ENCODE results near the gene BMF.

BMF gene

DNA sequence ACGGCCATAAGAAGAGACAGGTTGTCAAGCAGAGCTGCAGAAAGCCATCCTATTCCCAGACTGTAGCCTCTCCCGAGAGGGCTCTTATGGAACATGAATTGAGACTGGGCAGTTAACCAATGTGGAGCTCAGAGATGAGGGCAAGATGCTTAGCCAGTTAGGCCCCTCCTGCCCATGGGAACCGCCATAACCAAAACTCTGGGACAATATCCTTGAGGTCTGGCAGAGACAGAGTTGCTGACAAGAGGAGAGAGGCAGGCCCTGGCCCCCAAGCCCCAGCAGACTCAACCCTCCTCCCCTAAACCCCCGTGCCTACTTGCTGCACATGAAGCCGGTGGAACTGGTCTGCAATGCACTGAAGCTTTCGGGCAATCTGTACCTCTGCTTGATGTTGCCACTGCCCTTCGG, 4.8 kb downstream of the BMF start:
- no peak for DNase-seq (ENCODE audit: low spot score)

DNA sequence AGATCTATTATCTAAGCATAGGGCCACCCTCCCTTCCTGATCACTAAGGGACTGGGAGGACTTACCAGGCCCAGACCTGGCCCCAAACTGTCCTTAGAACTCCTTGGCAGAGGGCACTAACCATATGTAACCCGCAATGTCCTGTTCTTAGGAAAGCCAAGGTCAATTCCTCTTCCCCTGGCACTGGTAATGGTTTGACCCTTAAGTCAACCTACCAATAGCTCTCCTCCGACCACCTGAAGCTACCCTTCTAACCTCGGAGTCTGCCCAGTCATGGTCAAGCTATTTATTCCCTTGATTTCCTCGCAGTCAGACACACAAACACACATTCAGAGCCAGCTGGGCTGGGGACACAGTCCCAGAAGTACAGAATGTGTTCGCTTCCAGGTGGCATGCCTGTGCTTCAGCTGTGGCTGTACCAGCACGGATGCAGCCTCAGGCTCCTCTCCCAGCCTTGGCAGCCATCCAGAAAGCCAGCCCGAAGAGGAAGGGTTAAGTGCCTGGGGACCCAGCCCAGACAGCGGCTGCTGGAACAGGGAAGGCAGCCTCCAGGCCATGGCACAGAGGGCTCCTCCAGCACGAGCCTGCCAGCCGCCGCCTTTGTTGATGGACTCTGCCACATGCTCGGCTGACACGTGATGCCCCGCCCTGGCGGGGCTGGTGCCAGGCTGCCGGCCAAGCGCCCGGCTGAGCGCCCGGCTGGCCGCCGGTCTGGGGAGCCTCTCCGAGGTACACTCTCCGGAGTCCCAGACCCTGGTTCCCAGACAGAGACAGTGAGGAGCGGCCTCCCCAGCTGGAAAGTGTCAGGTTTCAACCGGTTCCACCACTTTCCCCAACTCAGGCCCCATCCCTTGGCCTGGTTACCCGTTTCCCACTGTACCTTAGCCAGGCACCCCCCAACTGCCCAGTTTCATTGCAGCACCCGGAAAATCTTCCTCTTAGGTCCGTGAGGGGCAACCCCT, 5.5 kb downstream of the BMF start:
- peak; percentile 83 for DNase-seq (ENCODE audit: low spot score)

DNA sequence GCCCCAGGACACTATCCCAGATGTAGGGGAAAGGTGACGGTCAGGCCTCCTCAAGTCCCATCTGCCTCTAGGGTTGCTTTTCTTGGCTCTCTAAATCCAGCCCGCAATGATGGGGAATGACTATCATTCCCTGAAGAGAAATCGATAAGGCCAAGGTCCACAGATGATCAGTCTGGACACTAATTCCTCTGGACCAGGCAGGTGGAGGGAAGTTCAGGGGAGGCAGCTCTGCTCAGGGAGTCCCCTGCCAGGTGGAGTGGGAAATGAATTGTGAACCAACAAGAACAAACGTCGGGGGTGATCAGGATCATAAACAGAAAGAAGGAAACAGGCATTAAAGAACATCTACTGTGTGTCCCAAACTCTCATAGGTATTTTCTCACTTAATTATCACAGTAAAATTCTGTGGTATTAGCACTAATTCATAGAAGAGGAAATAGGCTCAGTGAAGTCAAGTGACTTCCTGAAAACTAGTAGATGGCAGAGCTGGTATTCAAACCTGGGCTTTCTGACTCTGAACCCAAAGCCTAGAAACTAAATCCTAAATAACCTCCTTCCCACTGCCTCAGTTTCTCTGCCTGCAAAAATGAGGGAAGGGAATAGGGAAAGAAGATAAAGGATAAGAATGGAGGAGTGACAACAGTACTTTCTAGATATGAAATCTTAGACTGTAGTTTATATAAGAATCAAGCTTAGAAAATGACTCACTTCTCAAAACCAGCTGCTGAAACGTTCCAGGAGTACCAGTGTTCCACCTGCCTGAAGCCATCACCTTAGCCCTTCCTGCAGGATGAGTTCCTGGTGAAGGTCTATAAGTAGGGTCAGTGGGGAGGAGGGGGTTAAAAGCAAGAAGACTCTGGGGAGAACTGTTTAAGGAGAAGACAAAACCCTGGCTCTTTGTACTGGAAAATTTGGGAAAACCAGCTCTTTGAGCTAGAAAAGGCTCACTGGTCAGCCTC, 7.5 kb downstream of the BMF start:
- DNase-seq (ENCODE audit: low spot score): no peak

- DNase-seq (ENCODE audit: low spot score): no peak
Measured at GRCh38 chr15:40100123-40100946, 8.3 kb downstream of the BMF start.

DNA sequence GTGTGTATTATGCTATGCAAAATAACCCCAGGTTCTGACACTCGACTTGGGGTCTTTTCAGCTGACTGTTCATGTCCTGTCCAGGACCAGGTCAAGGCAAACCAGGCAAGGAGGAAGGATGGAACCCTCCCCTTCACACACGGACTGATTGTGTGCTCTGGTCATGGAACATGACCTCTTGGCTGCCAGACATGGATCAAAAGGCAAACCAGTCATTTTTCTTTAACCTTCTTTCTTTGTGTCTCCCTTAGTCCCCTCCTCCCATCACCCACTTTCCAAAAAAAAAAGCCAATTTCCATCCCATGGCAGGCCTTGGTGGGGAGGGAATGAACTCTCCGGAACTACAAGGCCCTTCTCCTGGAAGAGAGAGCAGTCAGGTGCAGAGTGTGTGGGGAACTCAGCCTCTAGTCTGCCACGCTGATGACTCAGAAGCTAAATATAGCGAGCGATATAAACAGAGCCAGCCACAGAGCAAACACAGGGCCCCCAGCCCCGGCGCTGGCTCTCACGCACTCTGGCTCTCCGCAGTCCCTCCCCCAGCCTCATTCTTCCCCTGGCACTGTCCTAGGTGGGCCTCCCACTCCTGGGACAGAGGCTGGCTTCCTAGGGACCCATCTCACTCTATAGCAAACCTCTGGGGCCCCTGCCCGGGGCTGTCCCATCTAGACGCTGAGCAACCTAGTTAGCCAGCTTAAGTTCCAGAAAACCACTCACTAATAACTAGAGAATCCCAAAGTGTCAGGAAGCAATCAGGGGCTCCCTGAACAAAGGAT, 10.0 kb downstream of the BMF start:
- DNase-seq (ENCODE audit: low spot score): peak; percentile 78

DNA sequence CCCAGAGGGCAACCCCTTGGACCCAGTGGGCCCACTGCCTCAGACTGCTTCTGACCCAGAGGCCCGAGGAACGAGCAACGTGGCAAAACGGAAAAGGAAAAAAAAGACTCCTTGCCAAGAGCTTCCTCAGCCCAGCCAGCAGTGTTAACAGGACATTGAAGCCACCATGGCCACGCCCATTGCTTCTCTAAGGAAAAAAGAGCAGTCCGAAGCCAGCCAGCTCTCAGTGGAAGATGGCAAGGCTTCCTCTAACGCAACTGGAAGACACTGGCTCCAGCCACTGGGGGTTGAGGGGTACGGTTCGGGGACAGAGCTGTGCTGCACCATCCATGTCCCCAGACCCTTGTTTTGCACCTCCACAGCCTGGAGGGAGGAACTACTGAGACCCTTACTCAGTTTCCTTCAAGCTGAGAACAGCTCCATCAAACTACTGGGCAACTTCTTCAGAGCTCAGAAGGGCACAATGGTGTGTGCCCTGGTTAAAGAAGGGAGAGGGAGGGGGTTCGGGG, 10.7 kb downstream of the BMF start:
- no peak for DNase-seq (ENCODE audit: low spot score)

DNA sequence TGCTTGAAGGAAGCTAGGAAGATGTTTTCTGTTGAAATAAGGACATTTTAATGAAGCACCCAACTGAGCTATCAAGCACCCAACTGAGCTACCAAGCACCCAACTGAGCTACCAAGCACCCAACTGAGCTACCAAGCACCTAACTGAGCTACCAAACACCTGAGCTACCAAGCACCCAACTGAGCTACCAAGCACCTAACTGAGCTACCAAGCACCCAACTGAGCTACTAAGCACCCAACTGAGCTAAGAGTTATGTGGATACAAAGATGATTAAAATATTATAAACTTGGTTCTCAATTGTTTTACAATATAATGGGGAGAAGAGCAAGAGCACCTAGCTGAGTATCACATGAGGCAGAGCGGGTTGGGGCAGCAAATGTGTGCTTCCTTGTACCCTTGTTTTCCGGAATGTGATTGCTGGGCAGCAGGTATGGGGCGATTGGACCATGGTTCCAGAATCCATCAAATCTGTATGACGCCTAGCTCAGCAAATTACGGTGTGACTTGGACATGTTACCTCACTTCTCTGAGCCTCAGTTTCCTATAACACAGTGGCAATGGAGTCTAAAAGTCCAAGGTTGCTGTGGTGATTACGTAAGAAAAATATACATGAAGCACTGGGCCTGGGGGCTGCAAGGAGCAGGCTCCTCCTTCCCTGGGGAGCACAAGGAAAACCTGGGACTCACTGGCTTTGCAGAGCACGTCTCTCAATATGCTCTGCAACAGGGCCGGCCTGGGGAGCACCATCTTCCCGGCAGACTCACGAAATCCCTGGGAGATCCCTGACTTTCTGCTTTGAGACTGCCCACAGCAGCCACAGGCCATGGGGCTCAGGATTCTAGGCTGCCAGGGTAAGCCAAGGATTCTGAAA, 11.3 kb downstream of the BMF start:
- DNase-seq (ENCODE audit: low spot score): no peak

- DNase-seq (ENCODE audit: low spot score): no peak
Measured at GRCh38 chr15:40096094-40096891, 12.4 kb downstream of the BMF start.

GRCh38 chr15:40095371-40096093, 13.1 kb downstream of the BMF start:
- no peak for DNase-seq (ENCODE audit: low spot score)

DNA sequence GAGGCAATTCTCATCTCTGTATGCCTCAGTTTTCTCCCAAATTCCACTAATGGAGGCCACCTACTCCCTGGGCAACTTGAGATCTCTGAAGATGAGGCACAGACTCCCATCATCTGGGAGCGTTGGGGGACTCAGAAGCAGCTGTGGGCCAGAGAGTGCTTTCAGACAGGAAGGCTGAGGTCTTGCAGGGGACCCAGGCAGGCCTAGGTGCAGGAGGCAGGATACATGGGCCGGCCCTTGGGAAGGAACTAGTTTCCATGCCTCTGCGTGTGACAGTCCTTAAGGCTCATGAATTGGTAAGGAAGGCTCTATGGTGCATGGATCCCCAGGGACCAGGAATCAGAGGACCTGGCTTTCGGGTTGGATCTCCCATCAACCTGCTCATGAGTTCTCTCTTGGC, 14.5 kb downstream of the BMF start:
- no peak for DNase-seq (ENCODE audit: low spot score)

GRCh38 chr15:40092979-40093869, 15.5 kb downstream of the BMF start:
- no peak for DNase-seq (ENCODE audit: low spot score)

DNA sequence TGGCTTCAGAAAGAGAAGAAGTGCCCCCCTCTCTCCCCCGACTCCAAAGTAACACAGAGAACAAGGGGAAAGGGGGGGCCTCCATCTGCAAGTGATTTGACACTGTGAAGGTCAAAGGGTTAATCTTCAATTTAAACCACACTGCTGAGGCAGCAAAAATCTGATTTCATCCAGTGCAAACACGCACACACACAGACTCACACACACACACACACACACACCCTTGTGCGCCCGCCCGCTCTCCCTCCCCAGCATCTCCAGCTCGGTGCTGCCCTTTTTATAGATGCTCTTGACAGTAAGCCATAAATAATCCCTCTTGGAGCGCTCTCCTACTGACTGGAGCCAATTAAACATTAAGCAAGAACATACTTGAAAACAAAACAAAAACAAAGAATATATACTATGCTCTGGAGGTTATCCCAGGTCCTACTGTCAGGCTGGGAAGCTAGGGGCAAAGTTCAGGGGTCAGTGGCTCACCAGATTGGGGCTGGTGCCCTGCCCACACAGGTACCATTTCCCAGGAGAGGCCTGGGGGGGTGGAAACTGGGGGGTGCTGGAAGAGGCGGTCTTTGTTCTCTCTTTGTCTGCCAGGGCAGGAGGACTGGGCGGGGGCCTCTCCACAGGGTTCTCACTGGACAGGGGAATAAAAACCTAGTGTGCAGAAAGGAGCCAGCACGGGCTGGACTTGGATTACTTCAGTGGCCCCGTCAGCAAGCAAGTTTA, 16.3 kb downstream of the BMF start:
- DNase-seq (ENCODE audit: low spot score): no peak

- DNase-seq (ENCODE audit: low spot score): no peak
Measured at GRCh38 chr15:40091861-40092255, 16.8 kb downstream of the BMF start.

DNA sequence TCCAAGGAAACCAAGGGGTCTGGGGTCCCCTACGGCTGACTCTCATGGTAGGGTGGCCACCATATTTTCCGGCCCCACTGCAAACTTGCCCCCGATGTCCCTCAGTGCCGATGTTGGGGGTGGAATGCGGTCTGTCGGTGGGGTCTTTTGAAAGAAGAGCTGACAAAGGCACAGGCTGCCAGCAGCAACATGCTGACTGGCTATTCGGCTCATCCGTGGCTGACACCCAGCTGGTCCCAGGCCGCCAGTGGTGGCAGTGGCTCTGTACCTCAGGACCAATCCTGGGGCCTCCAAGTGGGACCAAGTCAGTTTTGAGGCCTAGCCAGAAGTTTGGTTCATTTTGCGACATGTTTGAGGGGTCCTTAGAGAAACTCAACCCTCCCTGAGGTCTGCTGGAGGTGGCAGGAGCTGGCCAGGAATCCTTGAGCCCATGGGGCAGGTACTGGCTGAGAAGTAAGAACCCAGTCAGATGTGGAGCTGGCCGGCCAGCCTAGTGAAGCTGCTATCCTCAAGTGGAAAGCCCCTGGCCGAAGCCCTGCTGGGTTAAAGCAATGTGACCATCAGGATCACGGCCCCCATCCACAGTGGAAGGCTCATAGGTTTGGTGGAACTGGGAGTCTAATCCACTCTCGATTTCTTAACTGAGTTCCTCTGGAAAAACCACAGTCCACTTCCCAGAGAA, 17.8 kb downstream of the BMF start:
- no peak for DNase-seq (ENCODE audit: low spot score)

- DNase-seq (ENCODE audit: low spot score): no peak
Measured at GRCh38 chr15:40088929-40089755, 19.5 kb downstream of the BMF start.
